ENCODE measurements around the gene DPH1.

DPH1 gene

DNA sequence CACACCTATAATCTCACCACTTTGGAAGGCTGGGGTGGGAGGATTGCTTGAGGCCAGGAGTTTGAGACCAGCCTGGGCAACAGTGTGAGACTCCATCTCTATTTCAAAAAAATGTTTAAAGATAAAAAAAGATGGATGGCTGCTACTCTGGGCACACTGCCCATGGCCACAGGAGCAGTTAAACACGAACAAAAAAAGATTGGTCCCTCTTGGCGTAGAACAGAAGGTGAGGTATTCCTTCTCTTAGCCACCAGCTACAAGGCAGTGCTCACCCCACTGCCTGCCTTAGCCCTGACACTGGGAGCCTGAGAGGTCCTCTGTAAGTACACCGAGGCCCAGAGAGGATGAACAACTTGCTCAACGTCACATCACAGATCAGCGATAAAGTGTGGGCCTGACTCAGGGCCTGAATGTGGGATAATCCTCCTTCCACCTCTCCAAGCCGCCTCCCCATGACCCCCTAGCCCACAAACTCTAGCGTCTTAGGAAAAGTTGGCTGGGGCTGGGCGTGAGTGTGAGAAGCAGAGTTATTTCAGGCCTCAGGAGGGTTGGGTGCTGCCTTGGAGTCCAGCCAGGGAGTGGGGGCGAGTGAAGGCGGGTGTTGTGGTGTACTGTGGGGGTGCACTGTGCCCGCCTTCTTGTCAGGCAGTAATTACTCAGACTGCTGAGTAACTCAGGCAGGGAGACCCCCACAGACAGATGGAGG is 2.3 kb upstream of the DPH1 start:
- no peak for DNase-seq (ENCODE audit: low spot score)

DNA sequence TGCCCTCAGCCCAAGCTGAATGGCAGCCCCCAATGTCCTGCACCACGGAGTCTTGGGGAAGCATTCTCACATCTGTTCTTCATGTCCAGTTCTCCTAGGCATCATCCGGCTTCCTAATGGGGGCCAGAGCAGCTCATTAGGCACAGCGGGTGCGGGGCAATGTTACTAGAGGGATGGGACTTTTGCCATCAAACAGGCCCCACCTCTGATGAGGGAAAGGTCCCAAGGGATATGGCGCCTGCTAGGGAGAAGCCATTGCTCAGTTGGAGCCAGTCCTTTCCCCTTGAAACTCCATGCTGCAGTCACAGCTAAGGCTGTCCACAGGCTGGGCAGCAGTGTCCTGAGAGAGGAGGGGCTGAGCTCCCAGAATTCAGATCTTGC is 1.7 kb upstream of the DPH1 start:
- no peak for DNase-seq (ENCODE audit: low spot score)

GRCh38 chr17:2028737-2029136 is 1.2 kb upstream of the DPH1 start:
- DNase-seq (ENCODE audit: low spot score) = no peak

- no peak for DNase-seq (ENCODE audit: low spot score)
These were observed 818 bp downstream of the DPH1 start for GRCh38 chr17:2030779-2031163.

DNA sequence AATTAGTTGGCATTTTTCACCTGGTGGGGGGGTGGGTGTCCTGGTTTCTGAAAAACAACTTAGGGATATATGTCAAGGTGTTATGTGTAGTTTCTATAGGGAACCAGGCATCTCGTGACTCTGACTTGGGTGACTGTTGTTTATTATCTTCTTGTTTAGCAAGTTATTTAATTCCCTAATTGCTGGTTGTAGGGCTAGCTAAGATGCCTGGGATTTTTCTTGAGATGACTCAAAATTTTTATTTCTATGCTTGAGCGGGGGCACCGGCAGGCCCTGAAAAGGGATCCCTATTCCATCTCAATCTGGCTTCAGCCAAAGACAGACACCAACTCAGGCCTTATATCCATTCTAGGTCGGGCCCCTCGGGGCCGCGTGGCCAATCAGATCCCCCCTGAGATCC is 3.2 kb downstream of the DPH1 start:
- DNase-seq (ENCODE audit: low spot score) = no peak

- DNase-seq (ENCODE audit: low spot score) = no peak
These were observed 4.2 kb downstream of the DPH1 start for GRCh38 chr17:2034157-2034556.

DNA sequence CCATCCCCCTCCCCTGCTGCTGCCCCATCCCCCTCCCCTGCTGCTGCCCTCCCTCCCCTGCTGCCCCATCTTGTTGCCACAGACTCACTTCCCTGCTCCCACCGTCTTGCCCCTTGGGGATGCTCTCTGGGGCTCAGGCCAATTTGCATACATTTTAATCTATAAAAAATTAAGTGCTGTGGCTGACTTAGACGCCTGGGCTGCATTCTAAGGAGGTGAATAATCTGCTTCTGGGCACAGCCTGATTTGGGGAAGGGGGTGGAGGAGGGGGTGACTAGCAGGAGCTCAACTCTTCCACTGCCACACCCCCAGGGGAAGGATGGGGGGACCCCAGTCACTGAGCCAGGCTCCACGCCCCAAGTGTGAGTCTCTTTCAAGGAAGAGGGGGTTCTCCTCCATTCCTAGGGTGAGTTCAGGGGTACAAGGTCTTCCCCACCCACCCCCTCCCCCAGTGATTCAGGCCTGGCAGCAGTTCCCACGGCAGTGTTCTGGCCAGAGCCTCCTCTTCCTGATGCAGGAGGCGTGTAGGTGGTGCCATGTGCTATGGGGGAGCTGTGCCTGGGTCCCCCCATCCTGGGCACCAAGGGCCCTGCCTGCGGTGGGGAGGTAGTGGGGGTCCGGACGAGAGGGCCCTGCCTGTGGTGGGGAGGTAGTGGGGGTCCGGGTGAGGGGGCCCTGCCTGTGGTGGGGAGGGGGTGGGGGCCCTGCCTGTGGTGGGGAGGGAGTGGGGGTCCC is 5.0 kb downstream of the DPH1 start:
- peak; percentile 65 for DNase-seq (ENCODE audit: low spot score)

DNA sequence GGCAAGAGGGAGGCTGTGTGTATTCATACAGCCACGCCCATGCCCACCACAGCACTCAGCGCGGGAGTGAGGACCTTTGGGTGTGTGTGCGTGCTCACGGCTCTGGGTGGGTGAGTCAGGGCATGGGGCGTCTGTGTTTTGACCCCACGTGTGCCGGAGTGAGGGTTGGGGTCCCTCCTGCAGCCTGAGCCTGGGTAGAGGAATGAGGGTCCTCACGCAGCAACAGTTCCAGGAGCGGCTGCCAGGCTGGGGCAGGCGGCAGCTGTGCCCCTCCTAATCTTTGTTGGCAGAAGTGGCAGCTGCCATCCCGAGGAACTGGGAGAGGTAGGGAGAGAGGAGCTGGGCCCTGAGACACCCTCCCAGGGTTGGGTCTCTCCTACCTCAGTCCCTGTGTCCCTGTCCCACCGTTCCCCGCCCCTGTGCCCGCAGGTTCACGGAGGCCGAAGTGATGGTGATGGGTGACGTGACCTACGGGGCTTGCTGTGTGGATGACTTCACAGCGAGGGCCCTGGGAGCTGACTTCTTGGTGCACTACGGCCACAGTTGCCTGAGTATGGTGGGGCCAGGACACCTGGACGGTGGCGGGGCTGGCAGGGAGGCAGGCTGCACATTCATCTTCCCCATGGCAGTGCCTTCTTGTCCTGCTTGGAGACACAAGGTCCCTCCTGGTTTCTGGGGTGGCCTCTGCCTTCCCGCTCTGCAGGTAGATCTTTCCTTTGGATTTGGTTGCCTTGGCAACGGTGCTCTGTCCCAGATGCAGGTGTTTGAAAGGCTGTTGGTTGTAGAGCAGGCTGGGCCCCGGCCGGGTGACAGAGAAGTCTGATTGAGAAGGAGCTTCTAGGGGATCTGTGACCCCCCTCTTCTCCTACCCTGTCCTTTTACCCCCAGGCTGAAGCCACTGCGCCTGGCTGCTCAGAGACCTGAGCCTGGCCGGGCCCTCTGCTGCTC is 5.9 kb downstream of the DPH1 start:
- no peak for DNase-seq (ENCODE audit: low spot score)

GRCh38 chr17:2037155-2037554 is 7.2 kb downstream of the DPH1 start:
- no peak for DNase-seq (ENCODE audit: low spot score)

DNA sequence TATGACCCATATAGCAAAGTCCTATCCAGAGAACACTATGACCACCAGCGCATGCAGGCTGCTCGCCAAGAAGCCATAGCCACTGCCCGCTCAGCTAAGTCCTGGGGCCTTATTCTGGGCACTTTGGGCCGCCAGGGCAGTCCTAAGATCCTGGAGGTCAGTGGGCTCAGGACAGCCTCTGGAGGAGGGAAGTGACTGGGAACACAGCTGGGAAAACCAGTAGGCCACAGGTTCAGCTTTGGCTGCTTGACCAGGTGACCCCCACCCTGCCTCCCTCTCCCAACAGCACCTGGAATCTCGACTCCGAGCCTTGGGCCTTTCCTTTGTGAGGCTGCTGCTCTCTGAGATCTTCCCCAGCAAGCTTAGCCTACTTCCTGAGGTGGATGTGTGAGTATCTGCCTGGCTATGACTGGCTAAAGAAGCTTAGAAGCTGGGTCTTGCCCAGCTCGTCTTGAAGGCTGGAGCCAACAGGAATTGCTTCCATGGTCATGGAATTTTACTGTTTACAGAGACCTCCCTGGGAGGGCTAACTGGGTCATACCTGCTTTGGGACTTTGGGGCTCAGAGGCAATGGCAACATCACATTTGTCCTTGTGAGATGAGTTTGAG is 10.4 kb downstream of the DPH1 start:
- DNase-seq (ENCODE audit: low spot score) = no peak

GRCh38 chr17:2040942-2041560 is 11.1 kb downstream of the DPH1 start:
- no peak for DNase-seq (ENCODE audit: low spot score)

DNA sequence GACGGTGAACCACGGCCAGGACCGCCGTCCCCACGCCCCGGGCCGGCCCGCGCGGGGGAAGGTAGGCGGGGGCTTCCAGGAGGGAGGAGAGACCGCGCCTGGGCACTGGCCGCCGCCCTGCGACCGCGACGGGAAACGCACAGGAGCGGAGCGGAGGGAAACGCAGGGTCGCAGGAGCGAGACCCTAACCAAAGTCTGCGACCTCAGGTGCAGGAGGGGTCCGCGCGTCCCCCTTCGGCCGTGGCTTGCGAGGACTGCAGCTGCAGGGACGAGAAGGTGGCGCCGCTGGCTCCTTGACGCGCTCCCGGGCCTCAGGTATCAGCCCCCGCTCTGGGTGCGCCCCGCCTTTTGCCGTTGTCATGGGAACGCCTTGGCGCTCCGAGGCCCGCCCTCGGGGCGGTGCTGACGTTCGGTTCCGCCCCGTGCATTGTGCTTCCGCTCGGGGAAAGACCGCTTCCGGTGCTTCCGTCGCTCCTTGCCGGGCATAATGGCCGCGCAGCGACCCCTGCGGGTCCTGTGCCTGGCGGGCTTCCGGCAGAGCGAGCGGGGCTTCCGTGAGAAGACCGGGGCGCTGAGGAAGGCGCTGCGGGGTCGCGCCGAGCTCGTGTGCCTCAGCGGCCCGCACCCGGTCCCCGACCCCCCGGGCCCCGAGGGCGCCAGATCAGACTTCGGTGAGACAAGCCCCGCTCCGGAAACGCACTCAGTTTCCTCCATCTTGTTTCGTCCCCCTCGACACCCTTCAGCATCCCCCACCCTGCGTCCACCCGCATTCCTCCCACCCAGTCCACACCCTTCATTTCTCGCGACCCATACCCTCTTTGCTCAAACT is 11.8 kb downstream of the DPH1 start, which contains the start of gene OVCA2:
OVCA2 (plus strand) TSS at position 462 of the 829 bp plus-strand sequence; CDS start at position 488, 26 bp downstream.
- DNase-seq (ENCODE audit: low spot score) = peak; percentile 92

DNA sequence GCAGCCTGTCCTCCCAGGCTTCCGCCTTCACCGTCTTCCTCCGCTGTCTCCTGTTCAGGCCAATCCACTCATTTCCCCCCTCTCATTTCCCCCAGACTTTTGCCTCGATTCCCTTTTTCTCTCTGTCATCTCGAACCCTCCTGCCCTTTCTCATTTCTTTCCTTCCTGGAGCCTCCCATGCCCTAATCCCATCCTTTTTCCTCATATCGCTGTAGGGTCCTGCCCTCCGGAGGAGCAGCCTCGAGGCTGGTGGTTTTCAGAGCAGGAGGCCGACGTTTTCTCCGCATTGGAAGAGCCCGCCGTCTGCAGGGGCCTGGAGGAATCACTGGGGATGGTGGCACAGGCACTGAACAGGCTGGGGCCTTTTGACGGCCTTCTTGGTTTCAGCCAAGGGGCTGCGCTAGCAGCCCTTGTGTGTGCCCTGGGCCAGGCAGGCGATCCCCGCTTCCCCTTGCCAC is 12.5 kb downstream of the DPH1 start:
- no peak for DNase-seq (ENCODE audit: low spot score)

DNA sequence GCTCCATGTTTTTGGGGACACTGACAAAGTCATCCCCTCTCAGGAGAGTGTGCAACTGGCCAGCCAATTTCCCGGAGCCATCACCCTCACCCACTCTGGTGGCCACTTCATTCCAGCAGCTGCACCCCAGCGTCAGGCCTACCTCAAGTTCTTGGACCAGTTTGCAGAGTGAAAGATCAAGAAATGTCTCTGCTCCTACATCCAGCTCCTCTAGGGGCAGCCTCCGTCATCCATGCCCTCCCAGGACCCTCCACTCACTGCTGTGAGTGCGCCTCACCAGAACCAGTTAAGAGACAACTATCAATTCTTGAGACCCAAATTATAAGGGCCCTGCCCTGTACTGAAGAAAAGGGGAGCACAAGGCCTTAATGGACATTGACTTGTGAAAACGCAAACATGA is 13.0 kb downstream of the DPH1 start:
- no peak for DNase-seq (ENCODE audit: low spot score)

DNA sequence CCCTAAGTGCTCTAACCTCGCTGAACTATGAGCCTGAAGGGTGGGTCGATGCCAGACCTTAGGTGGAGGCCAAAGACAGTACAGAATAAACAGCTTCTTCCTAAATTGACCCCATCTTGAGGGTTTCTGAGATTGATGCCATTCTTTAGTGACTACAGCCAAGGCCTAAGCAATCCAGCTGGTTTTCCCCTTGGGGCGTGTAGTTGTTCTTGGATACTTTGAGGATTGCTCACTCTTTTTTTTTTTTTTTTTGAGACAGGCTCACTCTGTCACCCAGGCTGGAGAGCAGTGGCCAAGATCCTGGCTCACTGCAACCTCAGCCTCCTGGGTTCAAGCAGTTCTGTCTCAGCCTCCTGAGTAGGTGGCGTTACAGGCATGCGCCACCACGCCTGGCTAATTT is 13.8 kb downstream of the DPH1 start:
- peak; percentile 86 for DNase-seq (ENCODE audit: low spot score)

GRCh38 chr17:2044263-2044894 is 14.4 kb downstream of the DPH1 start:
- no peak for DNase-seq (ENCODE audit: low spot score)

GRCh38 chr17:2047590-2047989 is 17.6 kb downstream of the DPH1 start:
- DNase-seq (ENCODE audit: low spot score) = no peak

- no peak for DNase-seq (ENCODE audit: low spot score)
These were observed 18.9 kb downstream of the DPH1 start for GRCh38 chr17:2048805-2049204.

DNA sequence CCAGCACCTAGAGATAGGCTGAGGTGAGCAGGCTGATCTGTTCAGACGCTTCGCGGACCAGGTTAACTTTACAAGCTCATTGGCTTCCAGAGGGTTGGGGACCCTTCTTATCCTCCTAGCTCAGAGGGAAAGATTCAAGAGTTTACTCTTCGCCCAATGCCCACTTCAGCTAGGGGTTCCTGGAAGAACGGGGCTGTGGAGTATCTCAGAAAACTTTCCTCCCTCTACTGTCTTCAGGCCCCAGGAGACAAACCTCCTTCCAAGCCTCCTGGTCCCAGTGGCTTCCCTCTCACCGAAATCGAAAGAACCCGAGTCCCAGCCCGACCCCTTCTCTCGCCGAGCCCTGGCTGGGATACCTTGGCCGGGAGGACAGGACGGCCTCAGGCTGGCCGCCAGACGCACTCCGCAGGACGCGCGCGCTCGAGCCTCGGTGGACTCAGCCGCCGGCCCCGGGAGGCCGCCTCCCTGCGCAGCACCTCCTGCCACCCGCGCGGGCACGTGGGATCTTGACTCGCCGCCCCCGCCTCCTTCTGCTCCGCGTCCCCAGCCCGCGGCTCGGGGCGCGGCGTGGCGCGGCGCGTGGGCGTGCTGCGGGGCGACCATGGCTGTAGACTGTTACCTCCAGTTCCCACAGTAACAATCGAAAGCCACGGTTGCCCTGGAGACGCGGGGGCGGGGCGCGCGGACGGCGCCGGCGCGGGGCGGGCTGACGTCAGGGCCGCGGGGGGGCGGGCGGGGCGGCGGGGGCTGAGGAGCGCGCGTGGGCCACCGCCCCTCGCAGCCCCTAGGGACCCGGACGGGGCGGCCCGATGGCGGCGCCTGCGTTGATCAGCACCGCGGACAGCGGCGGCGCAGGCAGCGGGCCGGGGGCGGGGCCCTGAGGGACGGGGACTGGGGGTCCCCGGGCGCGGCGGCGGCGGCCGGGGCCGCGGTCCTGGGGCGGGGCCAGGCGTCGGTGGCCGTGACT is 19.7 kb downstream of the DPH1 start:
- DNase-seq (ENCODE audit: low spot score) = peak; percentile 87

All from hepatic stellate cell (primary cell).